Stomach (tissue), 9 donors: ENCODE data around the gene HSD17B11. TPM values are rescaled to one million over a fixed set of nuclear protein-coding genes. Genes with fewer than 3 reads are reported as not detected.

ENCODE experiments used
- DNase-seq, 2 donors: peaks; one replicate each; pipeline versions ENCODE4 v3.0.0 to v3.0.0-alpha.2; 2013 to 2019
- H3K27ac ChIP-seq, 5 donors: fragments of 200-600 bp in 4 of 5; sonication (generic) in 4 of 5; one replicate each; pipeline ENCODE4 v1.5.1; 2013 to 2019; ENCODE audit warnings: mild to moderate bottlenecking in 1 of 5, moderate library complexity in 1 of 5
- H3K27me3 ChIP-seq, 3 donors: fragments of 200-600 bp; sonication (generic); one replicate each; pipeline ENCODE4 v1.5.1; 2017 to 2019; ENCODE audit warnings: mixed run types in 1 of 3
- H3K36me3 ChIP-seq, 4 donors: fragments of 200-600 bp; sonication (generic); 1 replicate in 3 of 4; 2 replicates in 1 of 4; pipeline ENCODE4 v1.5.1; 2016 to 2019
- H3K4me1 ChIP-seq, 4 donors: fragments of 200-600 bp; sonication (generic); one replicate each; pipeline ENCODE4 v1.5.1; 2016 to 2019
- H3K4me3 ChIP-seq, 4 donors: fragments of 200-600 bp; sonication (generic) in 3 of 4; one replicate each; pipeline ENCODE4 v1.5.1; 2016 to 2019; ENCODE audit warnings: mild to moderate bottlenecking in 1 of 4
- H3K9me3 ChIP-seq, 4 donors: fragments of 200-600 bp; sonication (generic); one replicate each; pipeline ENCODE4 v1.5.1; 2016 to 2019
- CTCF ChIP-seq, 7 experiments: fragments of 450-650 bp in 4 of 7; fragments of 200-600 bp in 3 of 7; sonication (generic) in 3 of 7; IDR thresholded peaks; one replicate each; pipeline ENCODE4 v1.5.1; 2016 to 2019; ENCODE audit warnings: antibody characterized with exemption in 7 of 7, control low read depth in 2 of 7, mild to moderate bottlenecking in 1 of 7
- EP300 ChIP-seq: sonication (generic); formaldehyde crosslinking; IDR thresholded peaks from one replicate; pipeline ENCODE4 v1.6.1; 2017; ENCODE audit warnings: antibody characterized with exemption
- POLR2A ChIP-seq, 4 donors: fragments of 450-650 bp; IDR thresholded peaks; one replicate each; pipeline ENCODE4 v1.6.1; 2016; ENCODE audit warnings: antibody characterized with exemption in 4 of 4, control low read depth in 2 of 4, mild to moderate bottlenecking in 1 of 4, moderate library complexity in 1 of 4
- POLR2AphosphoS5 ChIP-seq, 3 donors: sonication (generic); formaldehyde crosslinking; IDR thresholded peaks; one replicate each; pipeline ENCODE4 v1.6.1; 2016; ENCODE audit warnings: antibody characterized with exemption in 3 of 3
- WGBS, 5 donors: extraction: QIAGEN DNeasy Blood & Tissue Kit in 3 of 5; methylation state at CpG; one replicate each; pipeline versions ENCODE4 v1.1.5 to v1.1.7; 2013 to 2018; 5-methylcytosine and 5-hydroxymethylcytosine counted together
- intact Hi-C: fragments of 100-400 bp; cut with DNase I; formaldehyde crosslinking; loops from one replicate; pipeline ENCODE4 v1.15.1; 2023; ENCODE audit warnings: low total_unique reads
- polyA plus RNA-seq, 3 donors: library from polyadenylated mRNA; stranded (reverse); fragments of 200-250 nt; gene quantifications; one replicate each; pipeline ENCODE4 v1.2.3, GENCODE V29; 2013
- total RNA-seq, 5 donors: library from RNA; depleted of rRNA; stranded (reverse); fragments of >200 nt; gene quantifications; one replicate each; pipeline versions ENCODE4 v1.1.0 to v1.2.3, GENCODE V29; 2014 to 2016
- donor health status: healthy with polysubstance abuse.
- donor health status: Bipolar disorder and iron deficiency.
- donor health status: healthy.

The HSD17B11 gene
- total and polyA plus RNA-seq, 8 donors = 14.4 to 116 (median 55.8) TPM

DNA sequence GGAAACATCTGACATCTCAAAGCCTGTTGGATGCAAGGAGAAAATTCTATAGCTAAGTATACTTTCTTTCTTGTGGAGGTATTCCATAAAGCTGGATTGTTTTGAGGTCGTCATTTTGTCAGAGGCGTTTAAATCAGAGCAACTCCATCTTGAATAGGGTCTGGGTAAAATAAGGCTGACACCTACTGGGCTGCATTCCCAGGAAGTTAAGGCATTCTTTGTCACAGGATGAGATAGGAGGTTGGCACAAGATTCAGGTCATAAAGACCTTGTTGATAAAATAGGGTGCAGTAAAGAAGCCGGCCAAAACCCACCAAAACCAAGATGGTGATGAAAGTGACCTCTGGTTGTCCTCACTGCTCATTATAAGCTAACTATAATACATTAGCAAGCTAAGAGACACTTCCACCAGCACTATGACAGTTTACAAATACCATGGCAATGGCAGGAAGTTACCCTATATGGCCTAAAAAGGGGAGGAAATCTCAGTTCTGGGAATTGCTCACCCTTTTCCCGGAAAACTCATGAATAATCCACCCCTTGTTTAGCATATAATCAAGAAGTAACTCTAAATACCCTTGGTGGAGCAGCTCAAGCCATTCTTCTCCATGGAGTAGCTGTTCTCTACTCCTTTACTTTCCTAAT is 80.2 kb downstream of the HSD17B11 start:
- Histone ChIP-seq H3K4me3 (no peak overlapping the region), H3K9me3 (no peaks in the 10 kb centered on the region), H3K27me3 (no peaks in the 10 kb centered on the region), H3K4me1 (peaks cover 0 to 1% (median 0%) of the 10 kb centered on the region in 4 donors), H3K36me3 (no peaks in the 10 kb centered on the region), H3K27ac (no peak overlapping the region)
- DNase-seq = no peak
- intact Hi-C loops = no loop called here
- 61 to 74% (median 65%) methylated on average over 4 of the region's 4 CpGs for WGBS, 5 donors
- TF ChIP-seq EP300 (no peak), POLR2A (IDR thresholded peaks at IDR 0.05) (no peak), CTCF (IDR thresholded peaks at IDR 0.05) (no peak), POLR2AphosphoS5 (IDR thresholded peaks at IDR 0.05) (no peak)

- no peak for TF ChIP-seq CTCF (IDR thresholded peaks at IDR 0.05)
- TF ChIP-seq POLR2A (IDR thresholded peaks at IDR 0.05) = no peak
- no peak for TF ChIP-seq POLR2AphosphoS5 (IDR thresholded peaks at IDR 0.05)
- TF ChIP-seq EP300 = no peak
- Histone ChIP-seq H3K36me3 (no peaks in the 10 kb centered on the region), H3K27ac (no peak overlapping the region), H3K9me3 (no peaks in the 10 kb centered on the region), H3K27me3 (no peaks in the 10 kb centered on the region), H3K4me1 (peaks cover 0 to 9% (median 0%) of the 10 kb centered on the region in 4 donors), H3K4me3 (no peak overlapping the region)
- intact Hi-C loops = no loop called here
- 77 to 94% (median 91%) methylated on average over 2 of the region's 2 CpGs for WGBS, 5 donors
- DNase-seq = no peak
These were observed 81.4 kb downstream of the HSD17B11 start for GRCh38 chr4:87309625-87310024.

DNA sequence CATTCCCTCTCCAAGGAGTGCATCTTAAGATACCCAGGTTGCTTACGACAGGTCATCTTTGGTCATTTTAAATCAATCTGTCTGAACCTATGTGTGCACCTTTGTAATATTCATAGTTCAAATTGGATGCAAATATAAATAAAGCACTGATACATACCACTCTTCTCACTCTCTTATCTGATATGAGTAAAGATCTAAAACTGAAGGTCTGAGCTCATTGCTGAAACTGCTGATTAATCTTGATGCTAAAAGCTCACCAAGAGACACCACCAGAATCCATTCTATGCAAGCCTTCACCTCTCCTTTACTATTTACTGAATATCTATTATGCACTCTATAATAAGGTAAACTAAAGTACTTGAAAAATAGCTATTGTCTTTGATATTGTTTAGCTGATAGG is 84.9 kb downstream of the HSD17B11 start:
- WGBS, 5 donors = 95 to 100% (median 100%) methylated on average over 1 of the region's 1 CpG
- intact Hi-C loops = no loop called here
- H3K4me3 ChIP-seq = no peak overlapping the region
- H3K9me3 ChIP-seq = no peaks in the 10 kb centered on the region
- no peaks in the 10 kb centered on the region for H3K27me3 ChIP-seq
- H3K4me1 ChIP-seq = peaks cover 0 to 9% (median 0%) of the 10 kb centered on the region in 4 donors
- TF ChIP-seq EP300 = no peak
- no peak for TF ChIP-seq POLR2AphosphoS5 (IDR thresholded peaks at IDR 0.05)
- TF ChIP-seq POLR2A (IDR thresholded peaks at IDR 0.05) = no peak
- TF ChIP-seq CTCF (IDR thresholded peaks at IDR 0.05) = no peak
- no peak overlapping the region for H3K27ac ChIP-seq
- no peak for DNase-seq
- no peaks in the 10 kb centered on the region for H3K36me3 ChIP-seq

- Histone ChIP-seq H3K27ac (no peak overlapping the region), H3K4me1 (peaks cover 0 to 9% (median 0%) of the 10 kb centered on the region in 4 donors), H3K36me3 (no peaks in the 10 kb centered on the region), H3K27me3 (no peaks in the 10 kb centered on the region), H3K9me3 (no peaks in the 10 kb centered on the region), H3K4me3 (peak overlapping the region in 1 of 4 donors; percentile 1)
- WGBS, 5 donors = 59 to 89% (median 72%) methylated on average over 7 of the region's 7 CpGs
- TF ChIP-seq EP300 (no peak), POLR2AphosphoS5 (IDR thresholded peaks at IDR 0.05) (no peak), POLR2A (IDR thresholded peaks at IDR 0.05) (no peak), CTCF (IDR thresholded peaks at IDR 0.05) (no peak)
- intact Hi-C loops = no loop called here
- no peak for DNase-seq
These were observed 85.4 kb downstream of the HSD17B11 start for GRCh38 chr4:87305562-87305961.
